ENCODE results near the gene GPR89B. TPM values are rescaled to one million over a fixed set of nuclear protein-coding genes. Genes with fewer than 3 reads are reported as not detected.
"Not testable (repeated sequence)": the region's sequence is repeated elsewhere in the genome, so short reads cannot be mapped to it uniquely, and the experiment has no call there.

The GPR89B gene
- total RNA-seq (10 to 100 TPM; 10.0 to 12.4 TPM), total RNA-seq (4.9 to 24.4 (median 12.2) reads per million in 172 experiments)
- 21.6 TPM for polyA plus RNA-seq (2013, experiment 1 of 2)
- polyA plus RNA-seq (2013, experiment 2 of 2), result 20.6 TPM

GRCh38 chr1:147928236-147929132 lies at the start of gene GPR89B:
TSS of gene GPR89B (plus strand) at chr1:147928420. CDS start at chr1:147928537, 117 bp downstream.
- peak within 1 kb of the TSS; percentile 78 for H3K4me3 ChIP-seq (ENCODE audit: low read length)
- H3K27me3 Mint-ChIP-seq; H3K9me3 ChIP-seq (ENCODE audit: control insufficient read depth in 1 of 2, insufficient read depth in 1 of 2, low read length in 2 of 2); POLR2A ChIA-PET; H3K36me3 ChIP-seq (ENCODE audit: insufficient read depth, low read length); H3K9me3 Mint-ChIP-seq; H3K27me3 ChIP-seq (ENCODE audit: control insufficient read depth in 1 of 2, insufficient read depth in 2 of 2, low read length in 2 of 2); H3K36me3 Mint-ChIP-seq (ENCODE audit: low read depth); H3K4me1 ChIP-seq (ENCODE audit: insufficient read depth, low read length); CTCF ChIA-PET; intact Hi-C loops (cut with DNase I, micrococcal nuclease): not testable (repeated sequence)
- Mint-ChIP-seq H3K4me3 (peak within 1 kb of the TSS; percentile 92), H3K4me1 (ENCODE audit: low read depth) (peaks cover 41% of the 10 kb centered on the region), H3K27ac (peak within 1 kb of the TSS; percentile 79)
- peak within 1 kb of the TSS; percentile 29 to 52 for H3K27ac ChIP-seq (ENCODE audit: low read depth in 1 of 2, low read length in 2 of 2)
- peak; percentile 97 for ATAC-seq (ENCODE audit: poor library complexity)
- DNase-seq, result peak; percentile 82 to 96 (median 92)

- POLR2A ChIA-PET, result no interaction called here
- intact Hi-C loops (cut with DNase I, micrococcal nuclease), result no loop called here
- no peaks in the 10 kb centered on the region for H3K36me3 ChIP-seq (ENCODE audit: insufficient read depth, low read length)
- no peaks in the 10 kb centered on the region for H3K27me3 ChIP-seq (ENCODE audit: control insufficient read depth in 1 of 2, insufficient read depth in 2 of 2, low read length in 2 of 2)
- Mint-ChIP-seq H3K27me3 (peaks cover 20% of the 10 kb centered on the region), H3K9me3 (no peaks in the 10 kb centered on the region), H3K27ac (no peak overlapping the region), H3K4me3 (no peak overlapping the region), H3K4me1 (ENCODE audit: low read depth) (no peaks in the 10 kb centered on the region), H3K36me3 (ENCODE audit: low read depth) (no peaks in the 10 kb centered on the region)
- H3K4me1 ChIP-seq (ENCODE audit: insufficient read depth, low read length), result no peaks in the 10 kb centered on the region
- TF ChIP-seq, protein P1, sequence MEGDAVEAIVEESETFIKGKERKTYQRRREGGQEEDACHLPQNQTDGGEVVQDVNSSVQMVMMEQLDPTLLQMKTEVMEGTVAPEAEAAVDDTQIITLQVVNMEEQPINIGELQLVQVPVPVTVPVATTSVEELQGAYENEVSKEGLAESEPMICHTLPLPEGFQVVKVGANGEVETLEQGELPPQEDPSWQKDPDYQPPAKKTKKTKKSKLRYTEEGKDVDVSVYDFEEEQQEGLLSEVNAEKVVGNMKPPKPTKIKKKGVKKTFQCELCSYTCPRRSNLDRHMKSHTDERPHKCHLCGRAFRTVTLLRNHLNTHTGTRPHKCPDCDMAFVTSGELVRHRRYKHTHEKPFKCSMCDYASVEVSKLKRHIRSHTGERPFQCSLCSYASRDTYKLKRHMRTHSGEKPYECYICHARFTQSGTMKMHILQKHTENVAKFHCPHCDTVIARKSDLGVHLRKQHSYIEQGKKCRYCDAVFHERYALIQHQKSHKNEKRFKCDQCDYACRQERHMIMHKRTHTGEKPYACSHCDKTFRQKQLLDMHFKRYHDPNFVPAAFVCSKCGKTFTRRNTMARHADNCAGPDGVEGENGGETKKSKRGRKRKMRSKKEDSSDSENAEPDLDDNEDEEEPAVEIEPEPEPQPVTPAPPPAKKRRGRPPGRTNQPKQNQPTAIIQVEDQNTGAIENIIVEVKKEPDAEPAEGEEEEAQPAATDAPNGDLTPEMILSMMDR (IDR thresholded peaks at IDR 0.05), result no peak
- no peak overlapping the region for H3K27ac ChIP-seq (ENCODE audit: low read depth in 1 of 2, low read length in 2 of 2)
- no peaks in the 10 kb centered on the region for H3K9me3 ChIP-seq (ENCODE audit: control insufficient read depth in 1 of 2, insufficient read depth in 1 of 2, low read length in 2 of 2)
- ATAC-seq (ENCODE audit: poor library complexity) (no peak), DNase-seq (no peak)
- CTCF ChIA-PET, result no interaction called here
- no peak overlapping the region for H3K4me3 ChIP-seq (ENCODE audit: low read length)
These were observed 48.3 kb upstream of the GPR89B start for GRCh38 chr1:147879911-147880310.

- ATAC-seq (ENCODE audit: poor library complexity), result no peak
- Histone ChIP-seq H3K36me3 (ENCODE audit: insufficient read depth, low read length) (no peaks in the 10 kb centered on the region), H3K27me3 (ENCODE audit: control insufficient read depth in 1 of 2, insufficient read depth in 2 of 2, low read length in 2 of 2) (no peaks in the 10 kb centered on the region), H3K4me1 (ENCODE audit: insufficient read depth, low read length) (no peaks in the 10 kb centered on the region), H3K27ac (ENCODE audit: low read depth in 1 of 2, low read length in 2 of 2) (no peak overlapping the region), H3K9me3 (ENCODE audit: control insufficient read depth in 1 of 2, insufficient read depth in 1 of 2, low read length in 2 of 2) (no peaks in the 10 kb centered on the region), H3K4me3 (ENCODE audit: low read length) (no peak overlapping the region)
- Mint-ChIP-seq H3K4me1 (ENCODE audit: low read depth) (no peaks in the 10 kb centered on the region), H3K4me3 (no peak overlapping the region), H3K36me3 (ENCODE audit: low read depth) (no peaks in the 10 kb centered on the region), H3K9me3 (no peaks in the 10 kb centered on the region), H3K27ac (no peak overlapping the region), H3K27me3 (peaks cover 13% of the 10 kb centered on the region)
- CTCF ChIA-PET, result interaction anchor here (1.2 kb wide), 1 partner anchor 10 kb away, joined by 3 read pairs; no protein-coding TSS in a partner anchor
- POLR2A ChIA-PET, result no interaction called here
- TF ChIP-seq, protein P1 (IDR thresholded peaks at IDR 0.05), result no peak
- no peak for DNase-seq
- intact Hi-C loops (cut with DNase I, micrococcal nuclease), result no loop called here
These were observed 45.7 kb upstream of the GPR89B start for GRCh38 chr1:147882535-147882934.

All from CD4-positive, alpha-beta T cell (primary cell).